Myocyte (in vitro differentiated cells): ENCODE results near the gene MEGF8. TPM values are rescaled to one million over a fixed set of nuclear protein-coding genes. Genes with fewer than 3 reads are reported as not detected.

Experiments
- DNase-seq: peaks from one replicate; pipeline ENCODE4 v3.0.0-alpha.2; 2012; ENCODE audit warnings: low read depth
- total RNA-seq: library from RNA; depleted of rRNA; stranded (reverse); fragments of >200 nt; gene quantifications from 2 replicates; pipeline ENCODE4 v1.2.3, GENCODE V29; 2014

MEGF8 gene
- total RNA-seq, 1 donor from 2014 or later = 24.6 TPM

- no peak for DNase-seq
Measured at GRCh38 chr19:42378225-42379215, 53.1 kb downstream of the MEGF8 start.

DNA sequence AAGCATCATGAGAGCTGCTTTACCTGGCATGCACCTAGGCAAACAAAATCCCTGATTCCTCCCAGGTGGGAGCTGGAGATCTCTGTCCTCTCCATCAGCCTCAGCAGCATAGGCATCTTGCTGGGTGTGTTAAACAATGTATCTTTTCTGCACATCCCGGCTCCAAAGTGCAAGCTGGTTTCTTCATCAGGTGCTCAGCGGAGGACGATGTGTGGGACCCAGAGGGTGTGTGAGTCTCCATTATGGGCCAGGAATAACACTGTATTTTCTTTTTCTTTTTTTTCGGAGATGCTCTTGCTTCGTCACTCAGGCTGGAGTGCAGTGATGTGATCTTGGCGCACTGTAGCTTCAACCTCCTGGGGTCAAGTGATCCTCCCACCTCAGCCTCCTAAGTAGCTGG, 54.7 kb downstream of the MEGF8 start:
- no peak for DNase-seq

DNA sequence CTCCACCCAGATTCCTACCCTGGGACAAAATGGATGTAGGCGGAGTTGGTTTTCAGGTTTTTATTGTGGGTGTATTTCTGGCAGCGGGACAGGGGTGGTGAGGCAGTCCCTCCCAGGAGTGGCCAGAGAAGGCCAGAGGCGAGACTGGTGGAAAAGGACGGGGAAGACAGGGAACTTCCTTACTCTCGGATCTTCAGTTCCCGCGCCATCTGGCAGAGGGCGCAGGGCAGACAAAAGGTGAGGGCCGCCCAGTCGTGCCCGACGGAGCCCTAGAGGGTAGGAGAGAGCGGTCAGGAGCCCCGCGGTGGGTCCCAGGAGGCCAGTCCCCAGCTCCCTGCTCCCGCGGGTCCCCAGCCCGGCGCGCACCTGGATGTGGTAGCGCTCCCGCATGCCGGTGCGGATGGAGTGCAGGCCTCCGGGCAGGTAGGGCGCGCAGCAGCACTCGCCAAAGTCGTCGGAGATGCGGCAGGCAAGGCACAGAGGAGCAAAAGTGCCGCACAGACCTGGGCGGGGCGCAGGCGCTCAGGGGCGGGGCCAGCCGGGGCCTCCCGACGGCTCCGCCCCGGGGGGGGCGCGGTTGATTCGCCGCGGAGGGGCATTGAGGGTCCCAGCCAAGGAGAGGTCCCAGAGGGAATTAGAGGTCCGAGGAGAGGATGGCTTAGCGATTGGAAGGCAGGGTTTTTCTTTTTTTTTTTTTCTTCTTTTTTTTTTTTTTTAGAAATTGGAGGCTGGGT, 61.7 kb downstream of the MEGF8 start:
- peak; percentile 59 for DNase-seq

- no peak for DNase-seq
Measured at GRCh38 chr19:42388851-42389489, 63.5 kb downstream of the MEGF8 start.

GRCh38 chr19:42389899-42390298, 64.5 kb downstream of the MEGF8 start, which contains the start of gene CNFN:
CNFN (minus strand) TSS chr19:42390297; CDS start chr19:42389037, 1,260 bp downstream.
- no peak for DNase-seq

DNA sequence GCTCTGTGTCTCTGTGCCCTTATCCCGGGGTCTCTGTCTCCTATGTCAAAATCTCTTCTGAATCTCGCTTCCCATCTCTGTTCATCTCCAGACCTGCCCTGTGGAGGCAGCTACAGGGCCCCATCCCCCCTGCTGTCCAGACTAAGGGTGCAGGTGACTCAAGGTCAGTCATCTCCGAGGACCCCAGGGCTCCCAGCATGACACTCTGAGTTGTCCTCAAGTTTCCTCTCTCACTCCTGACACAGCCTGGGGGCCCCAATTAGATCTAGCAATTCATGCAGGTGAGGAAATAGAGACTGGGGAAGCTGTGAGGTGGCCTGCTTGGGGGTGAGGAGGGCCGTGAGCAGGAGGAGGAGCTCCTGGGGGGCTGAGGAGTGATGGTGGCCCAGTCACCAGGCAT, 66.7 kb downstream of the MEGF8 start:
- no peak for DNase-seq

DNA sequence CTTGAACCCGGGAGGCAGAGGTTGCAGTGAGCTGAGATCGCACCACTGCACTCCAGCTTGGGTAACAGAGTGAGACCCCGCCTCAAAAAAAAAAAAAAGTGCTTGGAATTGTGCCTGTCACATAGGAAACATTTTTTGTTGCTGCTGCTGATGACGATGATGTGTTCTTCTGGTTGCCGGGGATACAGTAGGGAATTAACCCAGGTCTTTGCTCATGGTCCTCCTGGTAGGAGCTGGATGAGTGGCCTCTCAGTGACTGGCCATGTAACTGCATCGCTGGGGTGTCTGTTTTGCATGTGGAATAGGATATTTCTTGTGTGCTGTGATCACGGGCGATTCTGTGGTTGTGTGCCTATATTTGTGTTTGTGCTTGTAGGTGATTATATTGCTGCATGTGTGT, 69.3 kb downstream of the MEGF8 start:
- no peak for DNase-seq

- DNase-seq = peak; percentile 99
Measured at GRCh38 chr19:42396381-42397262, 71.2 kb downstream of the MEGF8 start.

DNA sequence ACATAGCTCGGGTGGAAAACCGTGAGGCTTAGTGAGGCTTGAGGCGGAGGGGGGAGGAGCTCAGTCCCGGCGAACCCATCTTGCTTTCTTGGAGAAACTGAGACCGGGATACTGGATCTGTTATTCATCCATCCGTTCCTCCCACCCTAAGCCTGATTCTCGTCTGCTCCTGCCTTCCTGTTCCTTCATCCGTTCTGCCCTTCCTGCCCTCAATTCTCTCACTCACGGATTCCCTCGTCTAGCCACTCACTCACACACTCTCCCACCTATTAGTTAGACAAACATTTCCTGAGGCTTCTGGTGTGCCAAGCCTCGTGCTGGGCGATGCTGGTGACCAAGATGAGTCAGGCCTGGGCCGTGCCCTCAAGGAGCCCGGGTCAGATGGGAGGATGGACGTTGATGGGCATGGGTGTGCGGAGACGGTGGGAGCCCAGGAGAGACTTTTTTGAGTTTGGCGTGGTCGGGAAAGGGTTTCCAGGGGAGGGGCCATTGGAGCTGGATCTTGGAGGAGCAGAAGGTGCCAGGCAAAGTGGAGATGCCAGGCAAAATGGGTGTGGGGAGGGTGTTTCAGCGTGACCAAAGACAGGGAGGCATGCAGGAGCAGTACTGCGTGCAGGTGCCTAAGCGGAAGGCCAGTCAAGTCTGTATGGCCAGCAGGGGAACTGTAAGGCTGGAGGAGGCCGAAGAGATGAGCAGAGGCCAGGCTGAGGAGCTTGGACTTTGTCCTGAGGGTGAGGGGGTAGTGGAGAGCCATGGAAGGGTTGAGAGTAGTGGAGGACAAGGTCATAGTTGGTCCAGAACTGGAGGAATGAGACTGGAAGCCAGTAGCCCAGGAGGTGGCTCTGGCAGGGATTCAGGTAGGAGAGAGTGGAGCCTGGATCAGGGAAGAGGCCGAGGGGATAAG, 72.1 kb downstream of the MEGF8 start:
- DNase-seq = no peak

GRCh38 chr19:42400404-42400803, 75.0 kb downstream of the MEGF8 start:
- no peak for DNase-seq

- peak; percentile 79 for DNase-seq
Measured at GRCh38 chr19:42401365-42402303, 76.2 kb downstream of the MEGF8 start.

DNA sequence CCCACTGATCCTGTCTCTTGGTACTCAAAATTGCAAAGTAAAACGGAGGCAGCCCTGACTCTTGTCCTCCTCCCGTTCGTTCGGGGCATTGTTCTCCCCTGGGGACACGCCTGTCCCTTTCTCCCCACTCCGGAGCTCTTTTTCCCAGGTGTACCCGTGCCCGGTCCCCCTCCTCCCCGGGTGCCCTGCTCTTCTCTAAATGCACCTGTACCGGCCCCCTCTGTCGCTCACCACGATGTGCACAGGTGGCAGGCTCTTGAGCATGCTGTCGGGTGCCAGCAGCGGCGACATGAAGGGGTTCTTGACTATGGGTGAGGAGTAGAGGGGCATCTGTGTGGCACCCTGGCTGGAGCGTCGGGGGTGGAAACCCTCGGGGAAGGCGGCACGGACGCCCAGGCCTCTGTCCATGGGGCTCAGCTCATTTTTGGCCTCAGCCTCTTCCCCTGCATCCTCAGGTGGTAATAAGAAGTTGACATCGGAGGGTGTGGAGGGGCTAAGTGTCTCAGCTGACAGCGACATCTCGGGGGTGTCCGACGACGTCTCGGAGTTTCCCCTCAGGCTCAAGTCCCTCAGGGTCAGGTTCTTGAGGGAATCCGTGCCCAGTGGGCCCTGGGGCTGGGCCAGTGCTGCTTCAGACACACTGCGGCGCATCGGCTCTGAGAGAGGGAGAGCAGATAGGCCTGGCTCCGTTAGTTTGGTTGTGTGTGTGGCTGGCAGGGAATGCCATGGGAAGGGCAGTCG, 77.1 kb downstream of the MEGF8 start:
- DNase-seq = no peak

- no peak for DNase-seq
Measured at GRCh38 chr19:42403586-42403985, 78.2 kb downstream of the MEGF8 start.

GRCh38 chr19:42406111-42406510, 80.7 kb downstream of the MEGF8 start:
- no peak for DNase-seq

- DNase-seq = no peak
Measured at GRCh38 chr19:42407085-42407815, 81.8 kb downstream of the MEGF8 start.

DNA sequence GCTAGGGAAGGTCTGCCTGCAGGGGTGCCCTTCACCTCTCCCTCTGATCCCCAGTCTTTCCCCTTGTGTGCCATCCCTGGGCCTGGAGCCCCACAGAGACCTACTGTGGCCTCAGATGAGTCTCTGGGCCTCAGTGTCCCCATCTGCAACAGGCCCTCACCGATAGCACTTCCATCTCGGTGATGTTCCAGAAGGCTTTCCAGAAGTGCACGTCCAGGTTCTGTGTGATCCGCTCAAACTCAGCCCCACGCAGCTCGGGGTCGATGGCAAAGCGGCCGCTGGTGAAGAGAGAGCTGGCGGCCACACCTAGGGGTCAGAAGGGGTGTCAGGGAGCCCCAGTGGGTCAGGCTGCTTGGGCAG, 82.4 kb downstream of the MEGF8 start:
- DNase-seq = no peak

- DNase-seq = peak; percentile 53
Measured at GRCh38 chr19:42409477-42409876, 84.0 kb downstream of the MEGF8 start.
